ENCODE measurements around the gene RAB40B. TPM values are rescaled to one million over a fixed set of nuclear protein-coding genes. Genes with fewer than 3 reads are reported as not detected.

Gene RAB40B
- total and polyA plus RNA-seq, 2 of the 13 experiments (the other 11 are each of a cell fraction or from before 2014, with no cell fraction given) = 6.2 to 6.5 TPM

DNA sequence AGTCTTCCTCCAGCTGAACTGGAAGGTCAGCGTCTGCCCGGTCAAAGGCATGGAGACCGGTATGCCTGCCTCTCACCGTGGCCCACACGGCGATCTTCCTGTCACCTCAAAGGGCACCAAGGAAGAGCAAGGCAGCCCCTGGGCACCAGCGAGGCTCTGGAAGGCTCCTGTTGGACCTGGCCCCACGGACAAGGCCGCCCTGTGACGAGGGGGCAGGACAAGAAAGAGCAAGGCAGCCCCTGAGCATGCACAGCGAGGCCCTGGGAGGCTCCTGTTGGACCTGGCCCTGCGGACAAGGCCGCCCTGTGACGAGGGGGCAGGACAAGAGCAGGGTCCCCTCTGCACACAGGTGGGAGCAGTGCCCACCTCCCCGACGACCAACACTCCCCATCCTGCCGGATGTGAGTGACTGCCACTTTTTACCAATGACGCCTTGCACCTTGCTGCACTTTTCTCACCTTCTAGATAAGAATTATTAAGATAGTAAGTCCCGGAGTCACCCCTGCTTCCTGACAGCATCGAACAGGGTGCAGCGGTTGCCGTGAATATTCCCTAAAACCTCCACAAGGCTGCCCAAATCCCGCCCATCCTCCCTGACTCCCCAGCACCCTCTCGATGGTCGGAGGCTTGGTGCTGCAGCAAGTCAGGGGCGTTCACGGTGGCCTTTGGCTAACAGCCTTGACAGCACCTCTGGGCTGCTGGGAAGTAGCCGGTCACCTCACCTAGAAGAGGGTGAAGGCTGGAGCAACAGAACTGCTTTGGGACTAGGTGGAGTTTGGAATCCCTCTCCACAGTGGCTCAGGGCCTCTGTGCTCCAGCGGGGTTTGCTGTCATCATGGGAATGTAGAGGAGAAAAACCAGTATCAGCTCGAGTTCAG lies 44.6 kb downstream of the RAB40B start:
- in situ Hi-C loops (cut with HindIII; ENCODE audit: extremely low pct_ligation_motif_present, low pct_unique_long_range_greater_than_20kb) = no loop called here
- H3K4me2 ChIP-seq (ENCODE audit: low read depth, low read length) = peak overlapping the region; percentile 69
- DNase-seq (ENCODE audit: low spot score) (no peak), ATAC-seq (no peak), FAIRE-seq (no peak)
- no peak overlapping the region; a peak in 1 of 6 replicates for H3K4me3 ChIP-seq (replicated peaks in 1 of 3; ENCODE audit: insufficient read depth in 1 of 3, low read depth in 2 of 3, low read length in 3 of 3)
- H3K36me3 ChIP-seq (replicated peaks in 1 of 2; ENCODE audit: control insufficient read depth in 1 of 2, insufficient read depth in 2 of 2, low read length in 2 of 2) = no peaks in the 10 kb centered on the region
- no peak overlapping the region for H3K9ac ChIP-seq (ENCODE audit: insufficient read depth, low read depth, low read length)
- ChIA-PET CTCF (ENCODE audit: low intra/inter-chr PET ratio, low total read pairs) (no interaction called here), POLR2A (no interaction called here)
- no peaks in the 10 kb centered on the region for H3K79me2 ChIP-seq (ENCODE audit: insufficient read depth, low read length)
- no peaks in the 10 kb centered on the region for H3K27me3 ChIP-seq (ENCODE audit: control insufficient read depth in 1 of 2, insufficient read depth in 2 of 2, low read length in 2 of 2)
- intact Hi-C loops (cut with micrococcal nuclease; ENCODE audit: unreplicated experiment) = no loop called here
- no TSS peak for BruUV-seq (replicated peaks)
- H3K9me3 ChIP-seq (ENCODE audit: low read length) = no peaks in the 10 kb centered on the region
- H2AFZ ChIP-seq (ENCODE audit: low read length) = no peak overlapping the region
- H3K27ac ChIP-seq (ENCODE audit: extremely low read length, insufficient read depth, low read length) = no peak overlapping the region
- no peaks in the 10 kb centered on the region for H4K20me1 ChIP-seq (ENCODE audit: insufficient read depth, low read length)
- 0 out of 2 replicates have a peak, but pooled peaks have one; percentile 32 for TF ChIP-seq HIVEP1 (CRISPR knock-in tag; IDR thresholded peaks at IDR 0.05)
- peak; percentile 46 for TF ChIP-seq AGO2 (optimal IDR thresholded peaks at IDR 0.05; ENCODE audit: low read depth, low read length)
- TF ChIP-seq ZNF225 (CRISPR knock-in tag; IDR thresholded peaks at IDR 0.05) = 0 out of 2 replicates have a peak, but pooled peaks have one; percentile 32
- TF ChIP-seq AGO1 (IDR thresholded peaks at IDR 0.05; ENCODE audit: low read depth, low read length, poor library complexity, severe bottlenecking) = peak; percentile 69
- no peak for TF ChIP-seq NFE2 (CRISPR knock-in tag; IDR thresholded peaks at IDR 0.05)
- TF ChIP-seq CAMTA2 (CRISPR knock-in tag; IDR thresholded peaks at IDR 0.05; ENCODE audit: borderline replicate concordance) = 0 out of 2 replicates have a peak, but pooled peaks have one; percentile 29
- TF ChIP-seq, protein P1, sequence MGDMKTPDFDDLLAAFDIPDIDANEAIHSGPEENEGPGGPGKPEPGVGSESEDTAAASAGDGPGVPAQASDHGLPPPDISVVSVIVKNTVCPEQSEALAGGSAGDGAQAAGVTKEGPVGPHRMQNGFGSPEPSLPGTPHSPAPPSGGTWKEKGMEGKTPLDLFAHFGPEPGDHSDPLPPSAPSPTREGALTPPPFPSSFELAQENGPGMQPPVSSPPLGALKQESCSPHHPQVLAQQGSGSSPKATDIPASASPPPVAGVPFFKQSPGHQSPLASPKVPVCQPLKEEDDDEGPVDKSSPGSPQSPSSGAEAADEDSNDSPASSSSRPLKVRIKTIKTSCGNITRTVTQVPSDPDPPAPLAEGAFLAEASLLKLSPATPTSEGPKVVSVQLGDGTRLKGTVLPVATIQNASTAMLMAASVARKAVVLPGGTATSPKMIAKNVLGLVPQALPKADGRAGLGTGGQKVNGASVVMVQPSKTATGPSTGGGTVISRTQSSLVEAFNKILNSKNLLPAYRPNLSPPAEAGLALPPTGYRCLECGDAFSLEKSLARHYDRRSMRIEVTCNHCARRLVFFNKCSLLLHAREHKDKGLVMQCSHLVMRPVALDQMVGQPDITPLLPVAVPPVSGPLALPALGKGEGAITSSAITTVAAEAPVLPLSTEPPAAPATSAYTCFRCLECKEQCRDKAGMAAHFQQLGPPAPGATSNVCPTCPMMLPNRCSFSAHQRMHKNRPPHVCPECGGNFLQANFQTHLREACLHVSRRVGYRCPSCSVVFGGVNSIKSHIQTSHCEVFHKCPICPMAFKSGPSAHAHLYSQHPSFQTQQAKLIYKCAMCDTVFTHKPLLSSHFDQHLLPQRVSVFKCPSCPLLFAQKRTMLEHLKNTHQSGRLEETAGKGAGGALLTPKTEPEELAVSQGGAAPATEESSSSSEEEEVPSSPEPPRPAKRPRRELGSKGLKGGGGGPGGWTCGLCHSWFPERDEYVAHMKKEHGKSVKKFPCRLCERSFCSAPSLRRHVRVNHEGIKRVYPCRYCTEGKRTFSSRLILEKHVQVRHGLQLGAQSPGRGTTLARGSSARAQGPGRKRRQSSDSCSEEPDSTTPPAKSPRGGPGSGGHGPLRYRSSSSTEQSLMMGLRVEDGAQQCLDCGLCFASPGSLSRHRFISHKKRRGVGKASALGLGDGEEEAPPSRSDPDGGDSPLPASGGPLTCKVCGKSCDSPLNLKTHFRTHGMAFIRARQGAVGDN (CRISPR knock-in tag; IDR thresholded peaks at IDR 0.05) = peak; percentile 20; the same call in 1 of the 2 replicates
- 0 out of 2 replicates have a peak, but pooled peaks have one; percentile 27 for TF ChIP-seq HES4 (CRISPR knock-in tag; IDR thresholded peaks at IDR 0.05; ENCODE audit: borderline replicate concordance)
- peak; percentile 53; the same call in 1 of the 2 replicates for TF ChIP-seq ZNF646 (CRISPR knock-in tag; IDR thresholded peaks at IDR 0.05)
- no peak for TF ChIP-seq SCMH1 (CRISPR knock-in tag; IDR thresholded peaks at IDR 0.05; ENCODE audit: borderline replicate concordance)
- no peak for TF ChIP-seq ZNF563 (CRISPR knock-in tag; IDR thresholded peaks at IDR 0.05)
- peaks cover 48% of the 10 kb centered on the region for H3K4me1 ChIP-seq (ENCODE audit: insufficient read depth, low read length)
- 67% methylated on average over 30 of the region's 30 CpGs for WGBS (ENCODE audit: low lambda C conversion rate)
